ENCODE data around the gene DGKG. TPM values are rescaled to one million over a fixed set of nuclear protein-coding genes. Genes with fewer than 3 reads are reported as not detected.

DGKG gene
- total and polyA plus RNA-seq, 4 donors, result 0.84 to 7.8 (median 1.7) TPM

- 90% methylated on average over 8 of the region's 8 CpGs for WGBS
- no peak for DNase-seq (ENCODE audit: low spot score)
- H3K27ac ChIP-seq (ENCODE audit: low read depth in 1 of 2, low read length in 2 of 2), result no peak overlapping the region
Measured at GRCh38 chr3:186380622-186381380, 18.8 kb upstream of the DGKG start.

GRCh38 chr3:186375443-186375842 is 13.4 kb upstream of the DGKG start:
- TF ChIP-seq CTCF (IDR thresholded peaks at IDR 0.05; ENCODE audit: low read depth, low read length, missing input control) (no peak), EGR1 (IDR thresholded peaks at IDR 0.05; ENCODE audit: low read depth in 2 of 2) (no peak), YY1 (IDR thresholded peaks at IDR 0.05) (no peak), SP1 (IDR thresholded peaks at IDR 0.05) (no peak), FOXA2 (IDR thresholded peaks at IDR 0.05) (no peak), NR2F2 (IDR thresholded peaks at IDR 0.05) (no peak), MAX (IDR thresholded peaks at IDR 0.05) (no peak), FOXA1 (IDR thresholded peaks at IDR 0.05) (no peak), JUND (IDR thresholded peaks at IDR 0.05) (no peak), GABPA (IDR thresholded peaks at IDR 0.05 in 1 of 2, conservative IDR thresholded peaks at IDR 0.05 in 1 of 2) (no peak), TAF1 (conservative IDR thresholded peaks at IDR 0.05) (no peak)
- TF ChIP-seq, protein P1, sequence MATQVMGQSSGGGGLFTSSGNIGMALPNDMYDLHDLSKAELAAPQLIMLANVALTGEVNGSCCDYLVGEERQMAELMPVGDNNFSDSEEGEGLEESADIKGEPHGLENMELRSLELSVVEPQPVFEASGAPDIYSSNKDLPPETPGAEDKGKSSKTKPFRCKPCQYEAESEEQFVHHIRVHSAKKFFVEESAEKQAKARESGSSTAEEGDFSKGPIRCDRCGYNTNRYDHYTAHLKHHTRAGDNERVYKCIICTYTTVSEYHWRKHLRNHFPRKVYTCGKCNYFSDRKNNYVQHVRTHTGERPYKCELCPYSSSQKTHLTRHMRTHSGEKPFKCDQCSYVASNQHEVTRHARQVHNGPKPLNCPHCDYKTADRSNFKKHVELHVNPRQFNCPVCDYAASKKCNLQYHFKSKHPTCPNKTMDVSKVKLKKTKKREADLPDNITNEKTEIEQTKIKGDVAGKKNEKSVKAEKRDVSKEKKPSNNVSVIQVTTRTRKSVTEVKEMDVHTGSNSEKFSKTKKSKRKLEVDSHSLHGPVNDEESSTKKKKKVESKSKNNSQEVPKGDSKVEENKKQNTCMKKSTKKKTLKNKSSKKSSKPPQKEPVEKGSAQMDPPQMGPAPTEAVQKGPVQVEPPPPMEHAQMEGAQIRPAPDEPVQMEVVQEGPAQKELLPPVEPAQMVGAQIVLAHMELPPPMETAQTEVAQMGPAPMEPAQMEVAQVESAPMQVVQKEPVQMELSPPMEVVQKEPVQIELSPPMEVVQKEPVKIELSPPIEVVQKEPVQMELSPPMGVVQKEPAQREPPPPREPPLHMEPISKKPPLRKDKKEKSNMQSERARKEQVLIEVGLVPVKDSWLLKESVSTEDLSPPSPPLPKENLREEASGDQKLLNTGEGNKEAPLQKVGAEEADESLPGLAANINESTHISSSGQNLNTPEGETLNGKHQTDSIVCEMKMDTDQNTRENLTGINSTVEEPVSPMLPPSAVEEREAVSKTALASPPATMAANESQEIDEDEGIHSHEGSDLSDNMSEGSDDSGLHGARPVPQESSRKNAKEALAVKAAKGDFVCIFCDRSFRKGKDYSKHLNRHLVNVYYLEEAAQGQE (IDR thresholded peaks at IDR 0.05), result no peak
- TF ChIP-seq, protein P2, sequence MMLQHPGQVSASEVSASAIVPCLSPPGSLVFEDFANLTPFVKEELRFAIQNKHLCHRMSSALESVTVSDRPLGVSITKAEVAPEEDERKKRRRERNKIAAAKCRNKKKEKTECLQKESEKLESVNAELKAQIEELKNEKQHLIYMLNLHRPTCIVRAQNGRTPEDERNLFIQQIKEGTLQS (IDR thresholded peaks at IDR 0.05), result no peak
- peaks cover 0 to 2% (median 0%) of the 10 kb centered on the region in 4 donors for H3K9me3 ChIP-seq (ENCODE audit: control insufficient read depth in 4 of 4, low read length in 3 of 4)
- WGBS, result 61% methylated on average over 2 of the region's 2 CpGs
- no peaks in the 10 kb centered on the region for H3K4me1 ChIP-seq (ENCODE audit: control insufficient read depth in 4 of 4, insufficient read depth in 4 of 4, low read length in 3 of 4)
- no peak overlapping the region for H3K27ac ChIP-seq (ENCODE audit: low read depth in 1 of 2, low read length in 2 of 2)
- H3K27me3 ChIP-seq (ENCODE audit: control insufficient read depth in 4 of 4, insufficient read depth in 4 of 4, low read length in 3 of 4), result no peaks in the 10 kb centered on the region
- H3K9ac ChIP-seq (ENCODE audit: low read depth in 1 of 2, low read length in 2 of 2), result no peak overlapping the region
- H3K4me3 ChIP-seq (ENCODE audit: low read depth in 1 of 3, low read length in 3 of 3), result no peak overlapping the region
- no peak for DNase-seq (ENCODE audit: low spot score)
- no peaks in the 10 kb centered on the region for H3K36me3 ChIP-seq (ENCODE audit: control insufficient read depth in 4 of 4, insufficient read depth in 3 of 4, low read depth in 1 of 4, low read length in 3 of 4)

More at GRCh38 chr3:186380622-186381380, 18.8 kb upstream of the DGKG start:
- Histone ChIP-seq H3K9ac (ENCODE audit: low read depth in 1 of 2, low read length in 2 of 2) (no peak overlapping the region), H3K36me3 (ENCODE audit: control insufficient read depth in 4 of 4, insufficient read depth in 3 of 4, low read depth in 1 of 4, low read length in 3 of 4) (no peaks in the 10 kb centered on the region), H3K4me3 (ENCODE audit: low read depth in 1 of 3, low read length in 3 of 3) (no peak overlapping the region), H3K27me3 (ENCODE audit: control insufficient read depth in 4 of 4, insufficient read depth in 4 of 4, low read length in 3 of 4) (no peaks in the 10 kb centered on the region), H3K4me1 (ENCODE audit: control insufficient read depth in 4 of 4, insufficient read depth in 4 of 4, low read length in 3 of 4) (peaks cover 0 to 14% (median 8%) of the 10 kb centered on the region in 4 donors), H3K9me3 (ENCODE audit: control insufficient read depth in 4 of 4, low read length in 3 of 4) (peaks cover 0 to 2% (median 0%) of the 10 kb centered on the region in 4 donors)
- TF ChIP-seq JUND (IDR thresholded peaks at IDR 0.05) (no peak), NR2F2 (IDR thresholded peaks at IDR 0.05) (no peak), TAF1 (conservative IDR thresholded peaks at IDR 0.05) (no peak), CTCF (IDR thresholded peaks at IDR 0.05; ENCODE audit: low read depth, low read length, missing input control) (no peak), RXRA (IDR thresholded peaks at IDR 0.05) (no peak), SP1 (IDR thresholded peaks at IDR 0.05) (no peak), FOXA2 (IDR thresholded peaks at IDR 0.05) (no peak)
- TF ChIP-seq, protein P3, sequence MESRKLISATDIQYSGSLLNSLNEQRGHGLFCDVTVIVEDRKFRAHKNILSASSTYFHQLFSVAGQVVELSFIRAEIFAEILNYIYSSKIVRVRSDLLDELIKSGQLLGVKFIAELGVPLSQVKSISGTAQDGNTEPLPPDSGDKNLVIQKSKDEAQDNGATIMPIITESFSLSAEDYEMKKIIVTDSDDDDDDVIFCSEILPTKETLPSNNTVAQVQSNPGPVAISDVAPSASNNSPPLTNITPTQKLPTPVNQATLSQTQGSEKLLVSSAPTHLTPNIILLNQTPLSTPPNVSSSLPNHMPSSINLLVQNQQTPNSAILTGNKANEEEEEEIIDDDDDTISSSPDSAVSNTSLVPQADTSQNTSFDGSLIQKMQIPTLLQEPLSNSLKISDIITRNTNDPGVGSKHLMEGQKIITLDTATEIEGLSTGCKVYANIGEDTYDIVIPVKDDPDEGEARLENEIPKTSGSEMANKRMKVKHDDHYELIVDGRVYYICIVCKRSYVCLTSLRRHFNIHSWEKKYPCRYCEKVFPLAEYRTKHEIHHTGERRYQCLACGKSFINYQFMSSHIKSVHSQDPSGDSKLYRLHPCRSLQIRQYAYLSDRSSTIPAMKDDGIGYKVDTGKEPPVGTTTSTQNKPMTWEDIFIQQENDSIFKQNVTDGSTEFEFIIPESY (IDR thresholded peaks at IDR 0.05), result no peak

Measured in liver (tissue), 9 donors.